Activated CD4-positive, alpha-beta T cell treated with anti-CD3 and anti-CD28 coated beads, Interleukin-2, amount 50 U/mL, for 16 hours (primary cell): Measurements from ENCODE around the gene ROPN1B.
A peak's percentile ranks its signal among the peaks of the same experiment; 100 is the strongest.
"Not testable (repeated sequence)": the region's sequence is repeated elsewhere in the genome, so short reads cannot be mapped to it uniquely, and the experiment has no call there.

Source experiments
- DNase-seq: peaks from one replicate; pipeline ENCODE4 v3.0.0-alpha.2; 2020

Gene ROPN1B

DNA sequence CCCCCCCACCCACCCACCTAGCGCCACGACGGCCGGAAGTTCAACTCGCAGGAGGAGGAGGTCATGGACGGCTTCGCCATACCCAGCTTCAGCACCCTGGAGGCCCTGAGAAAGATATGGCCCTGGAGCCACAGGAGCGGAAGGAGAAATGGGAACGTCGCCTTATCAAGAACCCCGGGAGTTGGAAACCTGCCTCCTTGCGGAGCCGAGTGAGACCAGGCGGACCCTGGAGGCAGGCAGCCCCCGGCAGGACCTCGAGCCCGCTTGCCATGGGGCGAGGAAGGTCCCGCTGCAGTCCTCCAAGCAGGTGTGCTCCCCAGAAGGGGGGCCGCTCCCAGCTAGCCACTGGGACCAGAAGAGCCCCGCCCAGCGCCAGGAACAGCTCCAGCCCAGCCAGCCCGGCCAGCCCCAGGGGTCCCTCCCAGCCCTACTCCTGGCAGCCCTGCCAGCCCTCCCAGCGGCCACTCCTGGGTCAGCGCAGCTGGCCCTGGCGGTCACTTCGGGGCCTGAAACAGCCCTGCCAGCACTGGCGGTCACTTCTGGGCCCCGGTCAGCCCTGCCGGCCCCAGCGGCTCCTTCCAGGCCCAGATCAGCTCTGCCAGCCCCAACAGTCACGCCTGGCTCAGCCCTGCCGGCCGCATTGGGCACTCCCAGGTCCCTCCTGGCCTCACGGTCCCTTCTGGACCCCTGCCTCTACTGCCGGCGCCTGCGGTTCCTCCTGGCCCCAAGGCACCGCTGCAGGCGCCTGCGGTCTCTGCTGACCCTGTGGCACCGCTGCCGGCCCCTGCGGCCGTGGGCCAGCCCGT lies 10.3 kb upstream of the ROPN1B start:
- DNase-seq: no peak

GRCh38 chr3:125959317-125960065 lies 9.5 kb upstream of the ROPN1B start:
- no peak for DNase-seq

DNA sequence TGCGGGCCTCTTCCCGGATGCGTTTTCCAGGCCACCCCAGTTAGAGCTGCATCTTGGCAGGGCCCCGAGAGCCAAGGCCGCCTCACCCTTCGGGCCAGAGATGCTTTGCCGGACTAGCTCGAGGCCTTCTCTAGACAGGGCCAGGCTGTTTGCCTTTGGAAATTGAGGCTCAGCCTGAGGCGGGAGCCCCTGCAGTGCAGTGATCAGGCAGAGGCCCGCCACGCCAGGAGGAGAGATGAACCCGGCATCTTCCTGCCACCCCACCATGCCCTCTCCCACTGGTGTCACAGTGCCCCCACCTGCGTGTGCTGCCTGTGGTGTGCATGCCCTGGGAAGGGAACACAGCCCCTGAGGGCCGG lies 8.9 kb upstream of the ROPN1B start:
- no peak for DNase-seq

DNA sequence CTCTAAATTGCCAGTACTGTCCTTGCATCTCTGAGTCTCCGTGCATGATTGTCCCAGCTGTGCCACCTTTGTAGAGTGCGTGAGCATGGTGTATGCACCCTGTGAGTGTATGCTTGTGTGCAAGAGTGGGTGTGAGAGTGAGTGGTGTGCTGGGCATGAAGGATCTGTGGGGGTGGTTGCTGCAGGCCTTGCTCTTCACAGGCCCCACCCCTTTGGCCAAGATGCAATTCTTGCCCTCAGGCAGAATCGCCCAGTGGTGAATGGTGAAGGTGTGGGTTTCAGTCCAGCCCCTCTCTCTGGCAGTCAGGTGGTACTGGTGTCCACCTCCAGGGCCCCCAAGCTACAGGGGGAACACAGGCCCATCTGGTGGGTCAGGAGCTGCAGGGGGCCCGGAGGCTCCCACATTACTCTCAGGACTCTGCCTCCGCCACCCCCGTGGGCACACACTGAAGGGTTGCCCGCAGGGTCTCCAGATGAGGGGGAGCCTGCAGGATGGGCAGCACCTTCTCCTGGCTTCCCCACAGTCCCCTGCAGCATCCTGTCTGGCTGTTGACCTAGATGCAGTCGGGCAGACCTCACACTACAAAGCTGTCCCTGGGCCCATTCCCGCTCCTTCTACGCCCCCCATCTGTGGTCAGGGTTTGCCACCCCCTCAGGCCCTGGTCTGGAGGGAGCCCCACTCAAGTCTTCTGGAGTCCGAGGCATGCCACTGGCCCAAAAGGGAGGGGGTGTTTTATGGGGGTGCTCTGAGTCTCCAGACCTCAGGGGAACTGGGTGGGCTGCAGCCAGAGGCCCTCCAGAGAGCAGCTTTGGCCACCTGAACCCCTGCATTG lies 8.3 kb upstream of the ROPN1B start:
- DNase-seq: no peak

GRCh38 chr3:125961289-125961589 lies 7.7 kb upstream of the ROPN1B start:
- no peak for DNase-seq

GRCh38 chr3:125963834-125964233 lies 5.1 kb upstream of the ROPN1B start:
- not testable (repeated sequence) for DNase-seq

GRCh38 chr3:125965505-125965904 lies 3.5 kb upstream of the ROPN1B start:
- no peak for DNase-seq

- DNase-seq: no peak
Observed at GRCh38 chr3:125967156-125967555, 1.8 kb upstream of the ROPN1B start.

DNA sequence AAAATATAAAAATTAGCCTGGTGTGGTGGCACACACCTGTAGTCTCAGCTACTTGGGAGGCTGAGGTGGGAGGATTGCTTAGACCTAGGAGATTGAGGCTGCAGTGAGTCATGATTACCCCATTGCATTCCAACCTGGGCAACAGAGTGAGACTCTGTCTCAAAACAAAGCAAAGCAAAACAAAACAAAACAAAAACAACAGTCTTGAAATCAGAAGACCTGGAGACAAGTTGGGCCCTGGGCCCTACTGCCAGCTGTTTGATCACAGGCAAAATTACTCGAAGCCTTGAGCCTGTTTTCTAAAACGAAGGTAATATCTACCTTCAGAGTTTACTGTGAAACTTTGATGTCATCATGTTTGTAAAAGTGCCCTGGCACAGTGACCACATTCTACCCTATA lies 857 bp upstream of the ROPN1B start:
- DNase-seq: not testable (repeated sequence)

GRCh38 chr3:125971997-125972944 lies 3.3 kb downstream of the ROPN1B start:
- peak; percentile 47 for DNase-seq

GRCh38 chr3:125975245-125976002 lies 6.4 kb downstream of the ROPN1B start:
- DNase-seq: not testable (repeated sequence)

DNA sequence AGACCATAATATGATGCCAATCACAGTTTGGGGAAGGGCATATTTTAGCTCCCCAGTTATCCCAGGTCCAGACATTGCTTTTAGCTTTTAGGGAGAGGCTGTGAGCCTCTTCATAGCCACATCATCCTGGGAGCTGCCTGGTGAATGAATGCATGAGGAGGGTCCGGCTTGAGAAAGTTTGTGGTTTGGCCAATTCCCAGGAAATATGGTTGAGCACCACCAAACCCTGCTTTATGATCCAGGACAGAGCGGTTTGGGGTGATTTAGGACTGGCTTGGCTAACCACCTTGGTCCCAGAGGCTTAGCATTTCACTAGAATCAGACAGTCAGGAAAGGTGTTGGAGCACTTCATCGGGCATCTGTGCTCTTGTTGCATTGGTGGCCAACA lies 7.0 kb downstream of the ROPN1B start:
- not testable (repeated sequence) for DNase-seq

DNA sequence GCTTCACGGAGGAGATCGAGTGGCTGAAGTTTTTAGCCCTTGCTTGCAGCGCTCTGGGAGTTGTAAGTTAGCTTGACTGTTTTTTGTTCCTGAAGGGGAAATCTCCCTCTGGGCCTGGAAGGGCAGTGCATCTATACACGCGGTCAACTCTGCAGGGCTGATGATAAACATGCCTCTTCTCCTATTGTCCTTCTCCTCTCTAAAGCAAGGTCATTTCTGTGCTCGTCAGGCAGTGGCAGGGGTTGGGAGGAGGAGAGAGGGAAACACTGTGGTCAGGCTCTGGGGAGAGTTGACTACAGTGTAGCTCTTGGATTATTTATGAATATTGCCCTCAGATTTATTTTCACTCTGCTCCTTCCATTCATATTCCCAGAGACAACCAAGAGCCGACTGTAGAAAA lies 8.1 kb downstream of the ROPN1B start:
- DNase-seq: not testable (repeated sequence)

DNA sequence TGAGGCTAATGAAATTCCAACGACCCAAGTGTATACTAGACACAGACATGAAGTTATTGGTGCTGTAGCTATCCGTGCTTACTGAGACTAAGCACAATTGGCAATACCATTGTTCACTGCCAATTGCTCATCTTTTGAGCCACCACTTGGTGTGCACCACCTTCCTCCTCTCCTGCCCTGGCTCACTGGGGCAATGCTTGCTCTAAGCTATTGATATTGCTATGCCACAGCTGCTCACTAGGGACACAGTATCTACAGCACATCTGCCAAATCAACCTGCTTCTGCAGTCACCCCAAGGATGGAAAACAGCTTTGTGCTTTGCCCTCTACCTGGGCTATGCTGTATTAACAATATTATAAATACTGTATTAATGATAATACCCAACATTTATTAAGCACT lies 16.0 kb downstream of the ROPN1B start:
- not testable (repeated sequence) for DNase-seq

DNA sequence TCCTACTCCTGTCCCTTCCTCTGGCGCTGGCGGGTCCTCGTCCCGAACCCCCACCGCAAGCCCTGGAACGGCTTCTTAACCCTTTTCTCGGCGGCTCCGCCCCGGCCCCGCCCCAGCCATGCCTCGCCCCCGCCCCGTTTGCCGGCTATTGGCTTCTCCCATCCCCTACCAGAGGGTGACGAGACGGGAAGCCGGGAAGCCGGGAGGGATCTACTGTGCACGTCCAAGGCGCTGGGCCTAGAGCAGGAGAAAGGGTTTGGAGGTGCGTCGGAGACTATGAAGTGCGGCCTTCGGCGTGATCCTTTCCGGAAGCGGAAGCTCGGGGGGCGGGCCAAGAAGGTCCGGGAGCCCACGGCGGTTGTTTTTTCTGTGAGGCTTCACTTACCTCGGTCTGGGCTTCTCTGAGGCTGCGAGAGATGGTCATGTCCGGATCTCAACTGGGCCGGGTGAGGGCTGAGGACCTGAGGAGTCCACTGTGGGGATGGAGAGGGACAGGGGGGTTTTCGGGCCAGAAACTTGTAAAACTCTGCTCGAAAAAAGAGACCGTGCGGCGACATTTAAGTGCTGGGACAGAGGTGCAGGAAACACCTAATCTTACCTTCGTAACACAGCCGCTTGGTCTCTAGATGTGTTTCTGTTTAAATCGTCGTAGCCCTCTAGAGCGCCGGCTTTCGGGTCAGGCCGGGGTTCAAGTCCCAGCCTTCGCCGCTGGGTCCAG lies 21.4 kb downstream of the ROPN1B start:
- peak; percentile 78 for DNase-seq

GRCh38 chr3:125996751-125997150 lies 27.8 kb downstream of the ROPN1B start:
- DNase-seq: not testable (repeated sequence)

DNA sequence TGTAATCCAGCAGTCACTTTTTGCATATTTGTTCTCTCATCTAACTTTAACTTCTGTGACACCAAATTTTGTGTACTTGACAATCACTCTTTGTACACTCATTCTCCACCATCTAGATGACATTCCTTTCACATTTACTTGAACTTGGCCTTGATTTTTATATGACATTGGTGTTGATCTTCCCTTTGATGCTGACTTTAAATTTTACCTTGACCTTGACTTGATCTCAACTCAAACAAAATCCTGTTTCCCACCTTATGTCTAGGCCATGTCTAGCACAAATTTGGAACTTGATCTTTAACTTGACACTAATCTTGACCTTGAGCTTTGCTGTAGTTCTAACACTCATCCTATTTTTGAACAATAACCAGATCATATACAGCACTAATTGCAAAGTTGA lies 33.2 kb downstream of the ROPN1B start:
- no peak for DNase-seq

- DNase-seq: no peak
Observed at GRCh38 chr3:126003447-126004190, 34.6 kb downstream of the ROPN1B start.

GRCh38 chr3:126004217-126004616 lies 35.2 kb downstream of the ROPN1B start:
- DNase-seq: no peak

- DNase-seq: no peak
Observed at GRCh38 chr3:126004692-126005091, 35.7 kb downstream of the ROPN1B start.
